ENCODE data around the gene TEX12.

Gene TEX12

GRCh38 chr11:112178936-112179335 lies 11.8 kb downstream of the TEX12 start:
- H3K4me3 ChIP-seq (ENCODE audit: low read depth, low read length): no peak overlapping the region
- no peaks in the 10 kb centered on the region for H3K36me3 ChIP-seq (ENCODE audit: control insufficient read depth in 1 of 2, insufficient read depth in 2 of 2, low read length in 2 of 2)
- H2BK12ac ChIP-seq (ENCODE audit: low read length): no peak overlapping the region
- H4K91ac ChIP-seq (ENCODE audit: low read depth, low read length): no peak overlapping the region
- H2AK5ac ChIP-seq (ENCODE audit: low read length): no peak overlapping the region
- no peak overlapping the region for H4K8ac ChIP-seq (ENCODE audit: low read depth, low read length)
- no peak overlapping the region for H2AFZ ChIP-seq (ENCODE audit: insufficient read depth, low read length, poor library complexity)
- no peak overlapping the region for H3K4me2 ChIP-seq (ENCODE audit: low read length)
- no peak overlapping the region for H3K18ac ChIP-seq (ENCODE audit: low read length)
- no peak overlapping the region for H4K12ac ChIP-seq (ENCODE audit: low read depth, low read length)
- H3K27me3 ChIP-seq (ENCODE audit: insufficient read depth, low read length): no peaks in the 10 kb centered on the region
- WGBS (ENCODE audit: extremely low coverage, insufficient coverage, insufficient read length): no CpG with 5 or more reads among the region's 3 CpGs
- no peak overlapping the region for H2BK5ac ChIP-seq (ENCODE audit: low read depth, low read length, poor library complexity)
- H3K79me2 ChIP-seq (ENCODE audit: control insufficient read depth, insufficient read depth, low read length, poor library complexity): no peaks in the 10 kb centered on the region
- DNase-seq: no peak
- no peak overlapping the region for H3K9ac ChIP-seq (ENCODE audit: low read length)
- H3K23ac ChIP-seq (ENCODE audit: low read length): no peak overlapping the region
- H3K14ac ChIP-seq (ENCODE audit: low read length): no peak overlapping the region
- no peak overlapping the region for H2BK120ac ChIP-seq (ENCODE audit: insufficient read depth, low read length, poor library complexity)
- H3K79me1 ChIP-seq (ENCODE audit: low read length): no peaks in the 10 kb centered on the region
- no peak overlapping the region for H3K4ac ChIP-seq (ENCODE audit: low read depth, low read length)
- H3K9me3 ChIP-seq (ENCODE audit: insufficient read depth, low read depth, low read length): no peaks in the 10 kb centered on the region
- peaks cover 0 to 4% of the 10 kb centered on the region in 2 experiments for H3K4me1 ChIP-seq (ENCODE audit: control insufficient read depth in 1 of 2, insufficient read depth in 2 of 2, low read length in 2 of 2)
- H3K27ac ChIP-seq (ENCODE audit: low read depth, low read length): no peak overlapping the region

- H2AFZ ChIP-seq (ENCODE audit: insufficient read depth, low read length, poor library complexity): no peak overlapping the region
- peaks cover 0 to 4% of the 10 kb centered on the region in 2 experiments for H3K4me1 ChIP-seq (ENCODE audit: control insufficient read depth in 1 of 2, insufficient read depth in 2 of 2, low read length in 2 of 2)
- no peak overlapping the region for H3K4me2 ChIP-seq (ENCODE audit: low read length)
- H3K79me2 ChIP-seq (ENCODE audit: control insufficient read depth, insufficient read depth, low read length, poor library complexity): no peaks in the 10 kb centered on the region
- H4K8ac ChIP-seq (ENCODE audit: low read depth, low read length): no peak overlapping the region
- H3K18ac ChIP-seq (ENCODE audit: low read length): no peak overlapping the region
- H3K4me3 ChIP-seq (ENCODE audit: low read depth, low read length): no peak overlapping the region
- H3K14ac ChIP-seq (ENCODE audit: low read length): no peak overlapping the region
- no peak overlapping the region for H2BK12ac ChIP-seq (ENCODE audit: low read length)
- no peak overlapping the region for H4K12ac ChIP-seq (ENCODE audit: low read depth, low read length)
- H3K4ac ChIP-seq (ENCODE audit: low read depth, low read length): no peak overlapping the region
- H2BK120ac ChIP-seq (ENCODE audit: insufficient read depth, low read length, poor library complexity): no peak overlapping the region
- no peak overlapping the region for H2AK5ac ChIP-seq (ENCODE audit: low read length)
- H4K91ac ChIP-seq (ENCODE audit: low read depth, low read length): no peak overlapping the region
- H3K9ac ChIP-seq (ENCODE audit: low read length): no peak overlapping the region
- no peak overlapping the region for H3K23ac ChIP-seq (ENCODE audit: low read length)
- no peaks in the 10 kb centered on the region for H3K36me3 ChIP-seq (ENCODE audit: control insufficient read depth in 1 of 2, insufficient read depth in 2 of 2, low read length in 2 of 2)
- no peak overlapping the region for H2BK5ac ChIP-seq (ENCODE audit: low read depth, low read length, poor library complexity)
- no peaks in the 10 kb centered on the region for H3K27me3 ChIP-seq (ENCODE audit: insufficient read depth, low read length)
- no peak for DNase-seq
- no peaks in the 10 kb centered on the region for H3K9me3 ChIP-seq (ENCODE audit: insufficient read depth, low read depth, low read length)
- no peak overlapping the region for H3K27ac ChIP-seq (ENCODE audit: low read depth, low read length)
- H3K79me1 ChIP-seq (ENCODE audit: low read length): no peaks in the 10 kb centered on the region
Observed at GRCh38 chr11:112179601-112180000, 12.4 kb downstream of the TEX12 start.

GRCh38 chr11:112182867-112183266 lies 15.7 kb downstream of the TEX12 start:
- no peaks in the 10 kb centered on the region for H3K4me1 ChIP-seq (ENCODE audit: control insufficient read depth in 1 of 2, insufficient read depth in 2 of 2, low read length in 2 of 2)
- H3K4me2 ChIP-seq (ENCODE audit: low read length): no peak overlapping the region
- no peak overlapping the region for H3K9ac ChIP-seq (ENCODE audit: low read length)
- no peak overlapping the region for H4K8ac ChIP-seq (ENCODE audit: low read depth, low read length)
- no peak overlapping the region for H3K27ac ChIP-seq (ENCODE audit: low read depth, low read length)
- H3K79me1 ChIP-seq (ENCODE audit: low read length): no peaks in the 10 kb centered on the region
- no peak overlapping the region for H3K18ac ChIP-seq (ENCODE audit: low read length)
- WGBS (ENCODE audit: extremely low coverage, insufficient coverage, insufficient read length): no CpG with 5 or more reads among the region's 1 CpG
- no peak overlapping the region for H2BK5ac ChIP-seq (ENCODE audit: low read depth, low read length, poor library complexity)
- H2BK120ac ChIP-seq (ENCODE audit: insufficient read depth, low read length, poor library complexity): no peak overlapping the region
- no peak overlapping the region for H3K14ac ChIP-seq (ENCODE audit: low read length)
- no peak overlapping the region for H4K91ac ChIP-seq (ENCODE audit: low read depth, low read length)
- no peak overlapping the region for H2BK12ac ChIP-seq (ENCODE audit: low read length)
- no peaks in the 10 kb centered on the region for H3K79me2 ChIP-seq (ENCODE audit: control insufficient read depth, insufficient read depth, low read length, poor library complexity)
- H3K27me3 ChIP-seq (ENCODE audit: insufficient read depth, low read length): no peaks in the 10 kb centered on the region
- H2AK5ac ChIP-seq (ENCODE audit: low read length): no peak overlapping the region
- H4K12ac ChIP-seq (ENCODE audit: low read depth, low read length): no peak overlapping the region
- no peak overlapping the region for H3K4me3 ChIP-seq (ENCODE audit: low read depth, low read length)
- H3K23ac ChIP-seq (ENCODE audit: low read length): no peak overlapping the region
- no peak for DNase-seq
- no peak overlapping the region for H2AFZ ChIP-seq (ENCODE audit: insufficient read depth, low read length, poor library complexity)
- H3K4ac ChIP-seq (ENCODE audit: low read depth, low read length): no peak overlapping the region
- no peaks in the 10 kb centered on the region for H3K36me3 ChIP-seq (ENCODE audit: control insufficient read depth in 1 of 2, insufficient read depth in 2 of 2, low read length in 2 of 2)
- H3K9me3 ChIP-seq (ENCODE audit: insufficient read depth, low read depth, low read length): no peaks in the 10 kb centered on the region

GRCh38 chr11:112185883-112186282 lies 18.7 kb downstream of the TEX12 start:
- Histone ChIP-seq H3K79me2 (ENCODE audit: control insufficient read depth, insufficient read depth, low read length, poor library complexity) (no peaks in the 10 kb centered on the region), H3K4me1 (ENCODE audit: control insufficient read depth in 1 of 2, insufficient read depth in 2 of 2, low read length in 2 of 2) (no peaks in the 10 kb centered on the region), H2BK5ac (ENCODE audit: low read depth, low read length, poor library complexity) (no peak overlapping the region), H3K9ac (ENCODE audit: low read length) (no peak overlapping the region), H3K27me3 (ENCODE audit: insufficient read depth, low read length) (no peaks in the 10 kb centered on the region), H3K23ac (ENCODE audit: low read length) (no peak overlapping the region), H2AK5ac (ENCODE audit: low read length) (no peak overlapping the region), H4K12ac (ENCODE audit: low read depth, low read length) (no peak overlapping the region), H3K27ac (ENCODE audit: low read depth, low read length) (no peak overlapping the region), H2AFZ (ENCODE audit: insufficient read depth, low read length, poor library complexity) (no peak overlapping the region), H4K91ac (ENCODE audit: low read depth, low read length) (no peak overlapping the region), H3K4ac (ENCODE audit: low read depth, low read length) (no peak overlapping the region), H3K9me3 (ENCODE audit: insufficient read depth, low read depth, low read length) (no peaks in the 10 kb centered on the region), H2BK120ac (ENCODE audit: insufficient read depth, low read length, poor library complexity) (no peak overlapping the region), H3K18ac (ENCODE audit: low read length) (no peak overlapping the region), H4K8ac (ENCODE audit: low read depth, low read length) (no peak overlapping the region), H3K36me3 (ENCODE audit: control insufficient read depth in 1 of 2, insufficient read depth in 2 of 2, low read length in 2 of 2) (no peaks in the 10 kb centered on the region), H2BK12ac (ENCODE audit: low read length) (no peak overlapping the region), H3K4me3 (ENCODE audit: low read depth, low read length) (no peak overlapping the region), H3K79me1 (ENCODE audit: low read length) (no peaks in the 10 kb centered on the region), H3K4me2 (ENCODE audit: low read length) (no peak overlapping the region), H3K14ac (ENCODE audit: low read length) (no peak overlapping the region)
- DNase-seq: no peak

- no peak overlapping the region for H3K4me3 ChIP-seq (ENCODE audit: low read depth, low read length)
- no peak overlapping the region for H3K4ac ChIP-seq (ENCODE audit: low read depth, low read length)
- H4K12ac ChIP-seq (ENCODE audit: low read depth, low read length): no peak overlapping the region
- no peaks in the 10 kb centered on the region for H3K36me3 ChIP-seq (ENCODE audit: control insufficient read depth in 1 of 2, insufficient read depth in 2 of 2, low read length in 2 of 2)
- H3K27me3 ChIP-seq (ENCODE audit: insufficient read depth, low read length): no peaks in the 10 kb centered on the region
- H3K14ac ChIP-seq (ENCODE audit: low read length): no peak overlapping the region
- no peak overlapping the region for H4K91ac ChIP-seq (ENCODE audit: low read depth, low read length)
- H2BK5ac ChIP-seq (ENCODE audit: low read depth, low read length, poor library complexity): no peak overlapping the region
- no peak overlapping the region for H2BK12ac ChIP-seq (ENCODE audit: low read length)
- H3K9me3 ChIP-seq (ENCODE audit: insufficient read depth, low read depth, low read length): no peaks in the 10 kb centered on the region
- no peak overlapping the region for H2BK120ac ChIP-seq (ENCODE audit: insufficient read depth, low read length, poor library complexity)
- H4K8ac ChIP-seq (ENCODE audit: low read depth, low read length): no peak overlapping the region
- H3K23ac ChIP-seq (ENCODE audit: low read length): no peak overlapping the region
- no peak overlapping the region for H2AFZ ChIP-seq (ENCODE audit: insufficient read depth, low read length, poor library complexity)
- no peak for DNase-seq
- H3K79me2 ChIP-seq (ENCODE audit: control insufficient read depth, insufficient read depth, low read length, poor library complexity): no peaks in the 10 kb centered on the region
- H3K27ac ChIP-seq (ENCODE audit: low read depth, low read length): no peak overlapping the region
- H3K4me2 ChIP-seq (ENCODE audit: low read length): no peak overlapping the region
- no peak overlapping the region for H2AK5ac ChIP-seq (ENCODE audit: low read length)
- H3K79me1 ChIP-seq (ENCODE audit: low read length): no peaks in the 10 kb centered on the region
- H3K9ac ChIP-seq (ENCODE audit: low read length): no peak overlapping the region
- no peak overlapping the region for H3K18ac ChIP-seq (ENCODE audit: low read length)
- H3K4me1 ChIP-seq (ENCODE audit: control insufficient read depth in 1 of 2, insufficient read depth in 2 of 2, low read length in 2 of 2): no peaks in the 10 kb centered on the region
Observed at GRCh38 chr11:112186304-112186703, 19.1 kb downstream of the TEX12 start.

Measured in trophoblast cell (in vitro differentiated cells and primary cell).